Measurements from ENCODE around the gene PSD2.
A peak's percentile ranks its signal among the peaks of the same experiment; 100 is the strongest.

Gene PSD2

GRCh38 chr5:139795074-139796001 is at the start of gene PSD2:
Gene PSD2 (plus strand): TSS chr5:139795808. CDS start chr5:139809441, 13,633 bp downstream.
- DNase-seq, result peak; percentile 58

GRCh38 chr5:139746691-139747582 is 48.7 kb upstream of the PSD2 start:
- DNase-seq, result peak; percentile 71

GRCh38 chr5:139747583-139748504 is 47.8 kb upstream of the PSD2 start:
- peak; percentile 56 for DNase-seq

GRCh38 chr5:139748505-139748826 is 47.1 kb upstream of the PSD2 start:
- DNase-seq, result no peak

DNA sequence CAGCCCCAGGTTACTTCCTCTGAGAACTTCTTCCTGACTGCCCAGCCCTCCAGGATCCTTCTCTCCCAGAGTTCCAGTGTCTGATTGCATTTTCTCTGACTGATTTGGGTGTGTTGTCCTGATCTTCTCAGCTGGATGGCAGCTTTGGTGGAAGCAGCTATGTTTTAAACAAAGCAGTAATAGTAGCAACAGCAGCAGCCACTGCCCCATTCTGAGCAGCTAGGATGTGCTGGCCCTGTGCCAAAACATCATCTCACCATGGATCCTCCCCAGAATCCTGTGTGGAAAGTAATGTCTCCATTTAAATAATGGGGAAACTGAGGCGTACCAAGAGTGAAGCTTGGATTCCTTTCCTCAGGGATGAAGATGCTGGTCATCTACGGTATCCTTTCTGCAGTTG is 46.4 kb upstream of the PSD2 start:
- no peak for DNase-seq

- no peak for DNase-seq
Measured at GRCh38 chr5:139751236-139751635, 44.4 kb upstream of the PSD2 start.

DNA sequence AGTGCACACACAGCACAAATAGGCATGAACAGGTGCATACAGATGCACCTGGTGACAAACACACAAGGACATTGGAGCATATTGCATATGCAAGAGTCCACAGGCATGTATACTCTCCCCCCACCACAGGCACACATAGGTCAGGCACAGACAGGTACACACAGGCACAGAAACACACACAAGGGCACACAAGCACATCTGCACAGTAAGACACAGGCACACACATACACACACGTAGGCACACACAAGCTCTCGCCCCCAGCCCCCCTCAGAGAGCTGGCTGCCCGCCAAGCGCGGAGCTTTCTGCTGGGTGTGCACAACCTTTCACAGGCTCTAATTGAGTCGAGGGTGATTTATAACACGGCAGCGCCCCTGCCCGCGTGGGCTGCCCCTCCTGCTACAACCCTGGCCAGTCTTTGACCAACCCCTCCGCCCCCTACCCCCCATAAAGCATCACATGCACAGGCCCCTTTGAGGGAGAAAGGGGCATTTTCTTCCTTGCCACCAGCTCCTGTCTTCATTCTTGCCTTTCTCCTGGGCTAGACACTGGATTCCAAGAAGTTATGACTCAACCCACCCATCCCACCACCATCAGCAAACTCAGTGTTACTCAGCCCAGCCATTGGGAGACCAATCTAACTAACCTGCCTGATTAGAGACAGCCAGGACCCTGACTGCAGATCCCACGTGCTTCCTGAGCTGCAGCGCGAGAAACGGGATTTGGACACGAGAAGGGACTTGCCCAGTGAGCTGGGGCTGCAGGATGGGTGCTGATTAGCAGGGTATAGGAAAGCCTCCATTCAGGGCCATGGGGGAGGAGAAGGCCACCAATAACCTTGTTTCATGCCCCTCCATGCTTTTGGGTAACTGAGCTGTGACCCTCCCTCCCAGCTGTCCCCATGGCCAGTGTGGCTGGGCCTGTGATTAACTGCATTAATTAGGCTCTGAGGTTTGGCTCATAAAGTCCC is 42.8 kb upstream of the PSD2 start:
- no peak for DNase-seq

DNA sequence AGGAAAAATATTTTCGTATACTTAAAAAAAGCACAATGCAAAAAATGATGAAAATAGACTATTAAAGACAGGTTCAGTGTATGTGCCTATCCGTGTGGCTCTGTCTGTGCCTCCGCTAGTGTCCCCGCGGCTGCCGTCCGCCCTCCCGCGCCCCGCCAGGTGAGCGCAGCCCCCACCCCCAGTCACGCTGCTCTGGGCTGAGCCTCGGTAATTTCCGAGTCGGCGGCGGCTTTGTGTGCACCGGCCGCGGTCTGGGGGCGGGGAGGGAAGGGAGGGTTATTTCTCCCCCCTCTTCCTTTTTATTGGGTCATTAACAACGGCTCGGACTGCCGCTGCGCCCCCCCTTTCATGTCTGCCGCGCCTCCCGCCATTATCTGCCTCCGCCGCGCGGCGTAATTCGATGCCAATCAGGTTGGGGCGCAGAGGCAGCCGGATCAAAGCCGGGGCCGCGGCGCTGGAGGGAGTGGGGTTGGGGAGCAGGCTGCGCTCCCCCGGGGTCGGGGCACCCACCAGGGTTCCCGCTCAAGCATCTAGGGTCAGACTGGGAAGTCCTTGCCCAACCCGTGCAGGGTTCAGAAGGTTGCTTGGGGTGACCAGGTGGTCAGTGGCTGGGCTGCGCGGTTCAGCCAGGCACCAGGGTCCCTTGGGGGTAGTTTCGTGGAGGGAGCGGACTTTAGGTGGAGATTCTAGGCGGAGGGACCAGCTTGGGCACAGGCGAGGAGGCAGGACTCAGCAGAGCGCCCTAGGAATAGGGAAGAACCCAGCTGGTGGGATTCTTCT is 39.5 kb upstream of the PSD2 start:
- peak; percentile 19 for DNase-seq

GRCh38 chr5:139756971-139757370 is 38.6 kb upstream of the PSD2 start:
- no peak for DNase-seq

DNA sequence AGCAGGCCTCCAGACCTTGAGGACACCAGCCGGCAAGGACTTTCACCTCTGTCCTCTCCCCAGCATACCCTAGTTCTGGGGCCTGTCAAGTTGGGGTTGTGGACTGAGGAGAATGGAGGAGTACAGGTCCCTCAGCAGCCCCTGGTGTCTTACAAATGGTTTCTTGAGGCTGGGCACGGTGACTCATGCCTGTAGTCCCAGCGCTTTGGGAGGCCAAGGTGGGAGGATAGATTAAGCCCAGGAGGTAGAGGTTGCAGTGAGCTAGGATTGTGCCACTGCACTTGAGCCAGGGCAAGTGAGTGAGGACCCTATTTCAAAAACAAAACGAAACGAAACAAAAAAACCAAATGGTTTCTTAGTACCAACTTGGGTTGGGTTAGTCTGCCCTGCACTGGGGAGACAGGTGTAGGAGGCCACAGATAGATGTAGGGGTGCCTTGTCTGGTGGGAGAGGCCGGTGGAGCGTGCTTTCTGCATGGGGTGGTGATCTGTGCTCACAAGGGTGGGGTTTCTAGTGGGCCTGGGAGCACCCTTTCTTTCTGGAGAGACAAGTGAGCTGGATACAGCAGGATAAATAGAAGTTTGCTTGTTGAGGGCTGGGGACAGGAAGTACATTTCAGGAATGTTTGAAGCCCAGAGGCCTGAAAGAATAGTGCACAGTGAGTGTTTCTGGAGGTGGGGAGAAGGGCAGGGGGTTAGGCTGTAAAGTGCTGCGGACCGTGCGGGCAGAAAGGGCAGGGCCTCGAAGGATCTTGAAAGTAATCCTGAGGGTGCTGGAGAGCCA is 37.7 kb upstream of the PSD2 start:
- no peak for DNase-seq

DNA sequence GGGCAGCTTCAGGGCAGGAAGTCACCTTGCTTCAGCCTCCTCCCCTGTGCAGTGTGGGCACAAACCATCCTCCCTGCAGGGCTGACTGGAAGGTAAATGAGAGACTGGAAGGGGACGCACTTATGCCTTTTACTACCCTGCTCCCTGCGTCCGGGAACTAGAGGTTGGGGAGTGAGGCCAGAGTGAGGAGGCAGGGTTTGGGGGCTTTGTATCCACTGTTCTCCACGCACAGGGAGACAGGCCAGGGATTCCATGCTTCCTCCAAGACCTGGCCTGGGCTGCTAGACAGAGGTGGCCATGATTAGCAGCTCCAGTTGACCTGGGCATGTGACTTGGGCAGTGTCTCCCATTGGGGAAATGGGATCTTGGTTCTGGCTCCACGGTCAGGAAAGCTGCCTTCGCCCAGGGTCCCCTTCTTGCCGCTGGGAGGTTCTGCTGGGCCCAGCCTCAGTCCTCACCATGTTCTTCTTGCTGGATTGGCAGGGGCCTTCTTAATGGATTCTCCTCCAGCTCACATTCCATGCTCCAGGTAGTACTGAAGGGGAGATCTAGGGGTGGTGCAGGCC is 37.0 kb upstream of the PSD2 start:
- no peak for DNase-seq

GRCh38 chr5:139759219-139759721 is 36.3 kb upstream of the PSD2 start:
- DNase-seq, result no peak

DNA sequence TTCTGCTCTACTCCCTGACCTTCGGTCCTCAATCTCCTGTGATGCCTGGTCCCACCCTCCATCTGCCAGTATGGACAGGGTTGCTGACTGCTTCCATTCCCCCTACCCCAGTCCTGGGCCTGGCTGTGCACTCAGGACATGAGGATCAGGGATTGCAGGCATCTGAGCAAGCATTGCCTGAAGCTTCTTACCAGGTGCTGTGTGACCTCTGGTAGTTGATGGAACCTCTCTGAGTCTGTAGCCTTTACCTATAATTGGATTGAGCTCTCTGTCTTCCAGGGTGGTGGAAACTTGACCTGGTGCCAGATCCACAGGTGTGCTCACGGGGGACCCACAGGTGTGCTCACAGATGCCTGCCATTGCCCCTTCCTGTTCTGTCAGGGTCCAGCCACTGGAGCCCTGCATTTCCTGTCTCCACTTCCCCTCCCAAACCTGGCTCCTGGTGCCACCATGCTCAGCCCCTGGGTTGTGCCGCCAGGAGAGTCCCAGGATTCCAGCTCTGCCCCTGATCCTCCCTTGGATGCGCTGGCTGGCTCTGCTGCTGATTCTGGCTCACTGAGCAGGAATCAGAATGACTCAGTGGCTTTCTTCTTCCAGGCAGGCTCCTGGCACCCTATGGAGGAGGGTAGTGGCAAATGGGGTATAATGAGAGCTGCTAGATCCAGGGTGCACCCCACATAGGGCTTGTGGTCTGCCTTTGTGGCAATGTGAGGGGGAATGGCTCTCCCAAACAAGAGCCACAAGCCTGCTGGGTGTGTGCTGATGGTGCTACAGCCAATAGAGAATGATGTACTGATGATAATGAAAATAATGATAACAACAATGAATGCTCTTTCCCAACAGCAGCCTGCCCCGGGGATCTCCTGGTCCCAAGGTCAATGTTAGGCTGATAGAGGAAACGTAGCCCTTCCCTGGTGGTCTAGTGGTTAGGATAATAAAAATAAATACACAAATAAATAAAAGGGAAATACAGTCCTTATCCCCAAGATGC is 35.2 kb upstream of the PSD2 start:
- no peak for DNase-seq

DNA sequence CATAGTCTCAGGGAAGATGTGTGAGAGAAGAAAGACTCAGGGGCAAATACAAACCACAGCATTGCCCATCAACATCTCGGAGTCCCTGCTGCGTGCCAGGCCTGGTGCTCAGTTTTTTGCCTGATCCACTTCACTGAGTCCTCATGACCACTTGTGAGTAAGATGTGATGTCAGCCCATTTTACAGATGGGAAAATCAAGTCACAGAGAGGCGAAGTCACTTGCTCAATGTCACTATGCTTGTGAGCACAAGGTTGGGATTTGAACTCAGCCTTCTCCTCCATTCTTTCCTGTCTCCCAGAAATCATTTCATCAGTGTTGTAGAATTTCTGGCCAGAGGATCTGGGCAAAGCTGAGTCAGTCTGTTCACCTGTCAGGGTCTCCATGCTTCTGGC is 34.6 kb upstream of the PSD2 start:
- no peak for DNase-seq

GRCh38 chr5:139761501-139761900 is 34.1 kb upstream of the PSD2 start:
- no peak for DNase-seq

- DNase-seq, result no peak
Measured at GRCh38 chr5:139762615-139763170, 32.9 kb upstream of the PSD2 start.

DNA sequence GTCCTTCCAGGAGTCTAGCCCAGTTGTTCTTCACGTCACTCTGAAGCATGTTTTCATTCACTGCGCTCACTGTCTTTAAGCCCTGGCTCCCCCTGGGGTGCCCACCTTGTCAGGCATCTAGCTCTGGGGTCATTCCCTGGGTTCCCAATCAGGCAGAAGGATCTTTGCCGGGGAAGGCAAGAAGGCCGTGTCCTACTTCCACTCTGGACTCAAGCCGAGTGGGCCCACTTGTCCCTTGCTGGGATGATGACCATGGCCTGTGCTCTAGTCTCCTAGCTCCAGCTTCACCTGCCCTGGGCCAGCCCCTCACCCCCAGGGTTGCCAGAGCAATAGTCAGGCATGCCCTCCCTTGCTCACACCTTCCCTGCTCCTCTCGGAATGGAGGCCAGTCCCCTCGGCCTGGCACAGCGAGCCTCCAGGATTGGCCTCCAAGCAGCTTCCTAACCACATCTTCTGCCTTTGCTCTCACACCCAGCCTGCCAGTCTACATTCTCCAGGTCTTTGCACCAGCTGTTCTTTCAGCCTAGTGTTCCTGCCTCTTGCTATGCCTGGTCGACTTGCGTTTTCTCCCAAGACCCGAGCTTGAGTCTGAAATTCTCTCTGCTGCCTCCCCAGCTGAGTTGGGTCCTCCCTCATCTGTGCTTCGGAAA is 32.2 kb upstream of the PSD2 start:
- no peak for DNase-seq

Data from CD4-positive, alpha-beta T cell treated with Interleukin-17A for 4 hours (primary cell).